ENCODE results near the gene PRSS36.

PRSS36 gene

GRCh38 chr16:31191697-31192428 lies 42.0 kb upstream of the PRSS36 start:
- no peak overlapping the region for H3K27ac ChIP-seq (ENCODE audit: low read depth, low read length)
- no peak overlapping the region for H3K4me3 ChIP-seq (ENCODE audit: low read depth in 1 of 5, low read length in 5 of 5)

GRCh38 chr16:31190818-31191444 lies 41.1 kb upstream of the PRSS36 start:
- Histone ChIP-seq H3K27ac (ENCODE audit: low read depth, low read length) (no peak overlapping the region), H3K27me3 (ENCODE audit: control insufficient read depth in 5 of 5, insufficient read depth in 4 of 5, low read length in 5 of 5) (no peaks in the 10 kb centered on the region), H3K4me3 (ENCODE audit: low read depth in 1 of 5, low read length in 5 of 5) (no peak overlapping the region), H3K36me3 (ENCODE audit: control insufficient read depth in 5 of 5, insufficient read depth in 5 of 5, low read length in 5 of 5) (peaks cover 56 to 100% (median 97%) of the 10 kb centered on the region in 5 donors), H3K9ac (ENCODE audit: low read length in 5 of 5) (no peak overlapping the region), H3K4me1 (ENCODE audit: control insufficient read depth in 5 of 5, insufficient read depth in 5 of 5, low read length in 5 of 5) (peaks cover 0 to 10% (median 0%) of the 10 kb centered on the region in 5 donors), H3K9me3 (ENCODE audit: control insufficient read depth in 5 of 5, low read length in 5 of 5) (no peaks in the 10 kb centered on the region)

More at GRCh38 chr16:31191697-31192428, 42.0 kb upstream of the PRSS36 start:
- Histone ChIP-seq H3K27me3 (ENCODE audit: control insufficient read depth in 5 of 5, insufficient read depth in 4 of 5, low read length in 5 of 5) (no peaks in the 10 kb centered on the region), H3K4me1 (ENCODE audit: control insufficient read depth in 5 of 5, insufficient read depth in 5 of 5, low read length in 5 of 5) (peaks cover 0 to 3% (median 0%) of the 10 kb centered on the region in 5 donors), H3K36me3 (ENCODE audit: control insufficient read depth in 5 of 5, insufficient read depth in 5 of 5, low read length in 5 of 5) (peaks cover 50 to 100% (median 93%) of the 10 kb centered on the region in 5 donors), H3K9ac (ENCODE audit: low read length in 5 of 5) (no peak overlapping the region), H3K9me3 (ENCODE audit: control insufficient read depth in 5 of 5, low read length in 5 of 5) (no peaks in the 10 kb centered on the region)

- Histone ChIP-seq H3K9ac (ENCODE audit: low read length in 5 of 5) (no peak overlapping the region), H3K4me3 (ENCODE audit: low read depth in 1 of 5, low read length in 5 of 5) (no peak overlapping the region), H3K9me3 (ENCODE audit: control insufficient read depth in 5 of 5, low read length in 5 of 5) (no peaks in the 10 kb centered on the region), H3K27ac (ENCODE audit: low read depth, low read length) (no peak overlapping the region), H3K36me3 (ENCODE audit: control insufficient read depth in 5 of 5, insufficient read depth in 5 of 5, low read length in 5 of 5) (peaks cover 63 to 100% (median 97%) of the 10 kb centered on the region in 5 donors), H3K4me1 (ENCODE audit: control insufficient read depth in 5 of 5, insufficient read depth in 5 of 5, low read length in 5 of 5) (peaks cover 0 to 17% (median 5%) of the 10 kb centered on the region in 5 donors), H3K27me3 (ENCODE audit: control insufficient read depth in 5 of 5, insufficient read depth in 4 of 5, low read length in 5 of 5) (no peaks in the 10 kb centered on the region)
Observed at GRCh38 chr16:31190061-31190460, 40.2 kb upstream of the PRSS36 start.

GRCh38 chr16:31189412-31189778 lies 39.5 kb upstream of the PRSS36 start:
- Histone ChIP-seq H3K4me1 (ENCODE audit: control insufficient read depth in 5 of 5, insufficient read depth in 5 of 5, low read length in 5 of 5) (peaks cover 0 to 17% (median 5%) of the 10 kb centered on the region in 5 donors), H3K9me3 (ENCODE audit: control insufficient read depth in 5 of 5, low read length in 5 of 5) (no peaks in the 10 kb centered on the region), H3K27me3 (ENCODE audit: control insufficient read depth in 5 of 5, insufficient read depth in 4 of 5, low read length in 5 of 5) (no peaks in the 10 kb centered on the region), H3K27ac (ENCODE audit: low read depth, low read length) (no peak overlapping the region), H3K36me3 (ENCODE audit: control insufficient read depth in 5 of 5, insufficient read depth in 5 of 5, low read length in 5 of 5) (peaks cover 60 to 100% (median 99%) of the 10 kb centered on the region in 5 donors), H3K4me3 (ENCODE audit: low read depth in 1 of 5, low read length in 5 of 5) (no peak overlapping the region), H3K9ac (ENCODE audit: low read length in 5 of 5) (no peak overlapping the region)

GRCh38 chr16:31188450-31189411 lies 38.9 kb upstream of the PRSS36 start:
- H3K27me3 ChIP-seq (ENCODE audit: control insufficient read depth in 5 of 5, insufficient read depth in 4 of 5, low read length in 5 of 5): no peaks in the 10 kb centered on the region
- H3K9me3 ChIP-seq (ENCODE audit: control insufficient read depth in 5 of 5, low read length in 5 of 5): no peaks in the 10 kb centered on the region
- peaks cover 60 to 100% (median 99%) of the 10 kb centered on the region in 5 donors for H3K36me3 ChIP-seq (ENCODE audit: control insufficient read depth in 5 of 5, insufficient read depth in 5 of 5, low read length in 5 of 5)
- no peak overlapping the region for H3K4me3 ChIP-seq (ENCODE audit: low read depth in 1 of 5, low read length in 5 of 5)
- H3K4me1 ChIP-seq (ENCODE audit: control insufficient read depth in 5 of 5, insufficient read depth in 5 of 5, low read length in 5 of 5): peaks cover 0 to 20% (median 8%) of the 10 kb centered on the region in 5 donors
- H3K9ac ChIP-seq (ENCODE audit: low read length in 5 of 5): no peak overlapping the region
- H3K27ac ChIP-seq (ENCODE audit: low read depth, low read length): no peak overlapping the region

GRCh38 chr16:31187808-31188189 lies 37.9 kb upstream of the PRSS36 start:
- Histone ChIP-seq H3K9me3 (ENCODE audit: control insufficient read depth in 5 of 5, low read length in 5 of 5) (no peaks in the 10 kb centered on the region), H3K27ac (ENCODE audit: low read depth, low read length) (no peak overlapping the region), H3K4me3 (ENCODE audit: low read depth in 1 of 5, low read length in 5 of 5) (no peak overlapping the region), H3K36me3 (ENCODE audit: control insufficient read depth in 5 of 5, insufficient read depth in 5 of 5, low read length in 5 of 5) (peaks cover 56 to 100% (median 99%) of the 10 kb centered on the region in 5 donors), H3K9ac (ENCODE audit: low read length in 5 of 5) (no peak overlapping the region), H3K27me3 (ENCODE audit: control insufficient read depth in 5 of 5, insufficient read depth in 4 of 5, low read length in 5 of 5) (no peaks in the 10 kb centered on the region), H3K4me1 (ENCODE audit: control insufficient read depth in 5 of 5, insufficient read depth in 5 of 5, low read length in 5 of 5) (peaks cover 0 to 28% (median 17%) of the 10 kb centered on the region in 5 donors)

- peaks cover 54 to 100% (median 98%) of the 10 kb centered on the region in 5 donors for H3K36me3 ChIP-seq (ENCODE audit: control insufficient read depth in 5 of 5, insufficient read depth in 5 of 5, low read length in 5 of 5)
- no peak overlapping the region for H3K27ac ChIP-seq (ENCODE audit: low read depth, low read length)
- no peaks in the 10 kb centered on the region for H3K9me3 ChIP-seq (ENCODE audit: control insufficient read depth in 5 of 5, low read length in 5 of 5)
- no peaks in the 10 kb centered on the region for H3K27me3 ChIP-seq (ENCODE audit: control insufficient read depth in 5 of 5, insufficient read depth in 4 of 5, low read length in 5 of 5)
- peaks cover 4 to 34% (median 23%) of the 10 kb centered on the region in 5 donors for H3K4me1 ChIP-seq (ENCODE audit: control insufficient read depth in 5 of 5, insufficient read depth in 5 of 5, low read length in 5 of 5)
- H3K4me3 ChIP-seq (ENCODE audit: low read depth in 1 of 5, low read length in 5 of 5): no peak overlapping the region
- no peak overlapping the region for H3K9ac ChIP-seq (ENCODE audit: low read length in 5 of 5)
Observed at GRCh38 chr16:31186930-31187807, 37.3 kb upstream of the PRSS36 start.

- Histone ChIP-seq H3K4me1 (ENCODE audit: control insufficient read depth in 5 of 5, insufficient read depth in 5 of 5, low read length in 5 of 5) (peaks cover 6 to 44% (median 33%) of the 10 kb centered on the region in 5 donors), H3K9ac (ENCODE audit: low read length in 5 of 5) (no peak overlapping the region), H3K27me3 (ENCODE audit: control insufficient read depth in 5 of 5, insufficient read depth in 4 of 5, low read length in 5 of 5) (no peaks in the 10 kb centered on the region), H3K9me3 (ENCODE audit: control insufficient read depth in 5 of 5, low read length in 5 of 5) (no peaks in the 10 kb centered on the region), H3K4me3 (ENCODE audit: low read depth in 1 of 5, low read length in 5 of 5) (no peak overlapping the region), H3K36me3 (ENCODE audit: control insufficient read depth in 5 of 5, insufficient read depth in 5 of 5, low read length in 5 of 5) (peaks cover 44 to 90% (median 88%) of the 10 kb centered on the region in 5 donors), H3K27ac (ENCODE audit: low read depth, low read length) (no peak overlapping the region)
Observed at GRCh38 chr16:31186176-31186575, 36.3 kb upstream of the PRSS36 start.

GRCh38 chr16:31185339-31185738 lies 35.5 kb upstream of the PRSS36 start:
- Histone ChIP-seq H3K9me3 (ENCODE audit: control insufficient read depth in 5 of 5, low read length in 5 of 5) (no peaks in the 10 kb centered on the region), H3K27me3 (ENCODE audit: control insufficient read depth in 5 of 5, insufficient read depth in 4 of 5, low read length in 5 of 5) (no peaks in the 10 kb centered on the region), H3K4me1 (ENCODE audit: control insufficient read depth in 5 of 5, insufficient read depth in 5 of 5, low read length in 5 of 5) (peaks cover 6 to 49% (median 35%) of the 10 kb centered on the region in 5 donors), H3K27ac (ENCODE audit: low read depth, low read length) (peak overlapping the region; percentile 14), H3K4me3 (ENCODE audit: low read depth in 1 of 5, low read length in 5 of 5) (no peak overlapping the region), H3K36me3 (ENCODE audit: control insufficient read depth in 5 of 5, insufficient read depth in 5 of 5, low read length in 5 of 5) (peaks cover 39 to 82% (median 80%) of the 10 kb centered on the region in 5 donors), H3K9ac (ENCODE audit: low read length in 5 of 5) (no peak overlapping the region)

All from subcutaneous abdominal adipose tissue (tissue), 5 donors.